Pancreas (tissue), 10 donors: ENCODE data around the gene TMEM212. TPM values are rescaled to one million over a fixed set of nuclear protein-coding genes. Genes with fewer than 3 reads are reported as not detected.
A peak's percentile ranks its signal among the peaks of the same experiment; 100 is the strongest.
"Not testable (repeated sequence)": the region's sequence is repeated elsewhere in the genome, so short reads cannot be mapped to it uniquely, and the experiment has no call there.

Source experiments
- ATAC-seq, 4 donors: fragments of 200-7000 bp; cut with Tn5 transposase; one replicate each; pipeline versions ENCODE4 v1.8.0 to v1.9.1; 2020; ENCODE audit warnings: mild to moderate bottlenecking in 4 of 4, moderate library complexity in 4 of 4
- DNase-seq, 6 donors: peaks; one replicate each; pipeline ENCODE4 v3.0.0-alpha.2; 2020
- FAIRE-seq: peaks from 2 replicates; lab custom pipeline; 2012; peaks lifted over from hg19 to GRCh38; lab: Jason Lieb, UNC
- H3K27ac ChIP-seq, 4 donors: fragments of 200-600 bp; sonication (generic); 1 replicate in 3 of 4; 2 replicates in 1 of 4; pipeline versions ENCODE4 v1.5.0 to v1.8.0; 2020
- H3K27me3 ChIP-seq, 4 donors: fragments of 200-600 bp; one replicate each; pipeline ENCODE4 v1.8.0; 2021
- H3K36me3 ChIP-seq, 3 donors: fragments of 200-600 bp; sonication (generic) in 1 of 3; one replicate each; pipeline versions ENCODE4 v1.5.0 to v1.8.0; 2020 to 2021
- H3K4me1 ChIP-seq, 3 donors: fragments of 200-600 bp; one replicate each; pipeline ENCODE4 v1.8.0; 2021
- H3K4me3 ChIP-seq, 4 donors: fragments of 200-600 bp; sonication (generic) in 2 of 4; one replicate each; pipeline versions ENCODE4 v1.5.0 to v1.8.0; 2020 to 2021
- H3K9me3 ChIP-seq, 4 donors: fragments of 200-600 bp; one replicate each; pipeline ENCODE4 v1.8.0; 2021
- WGBS, 2 donors: extraction: QIAGEN DNeasy Blood & Tissue Kit; methylation state at CpG; one replicate each; pipeline ENCODE4 v1.1.7; 2013; 5-methylcytosine and 5-hydroxymethylcytosine counted together
- intact Hi-C, 3 donors: fragments of 100-400 bp; cut with DNase I; formaldehyde crosslinking; loops; one replicate each; pipeline versions ENCODE4 v1.11.1 to v1.14.2; 2022
- polyA plus RNA-seq, 2 donors: library from polyadenylated mRNA; stranded (reverse); fragments of 200-250 nt; gene quantifications; one replicate each; pipeline ENCODE4 v1.2.3, GENCODE V29; 2013
- total RNA-seq, 6 donors: library from RNA; stranded (reverse); fragmentation: NEBNext Ultra II Directional in 4 of 6; extraction: Animal tissue kit (Norgen Biotek cat#: 25700) in 4 of 6; gene quantifications; one replicate each; pipeline versions ENCODE4 v1.2.1 to v1.2.4, GENCODE V29; 2021 to 2023
- TF ChIP-seq, protein P1 (sequence below), 4 donors: fragments of 200-600 bp; sonication (generic) in 3 of 4; IDR thresholded peaks; one replicate each; pipeline versions ENCODE4 v1.5.0 to v1.8.0; 2021; ENCODE audit warnings: antibody characterized with exemption in 4 of 4
- donor health status: healthy with polysubstance abuse.
- donor health status: DM: no; HTN: no; CAD: no; lungs with moderate emphysema.
- donor health status: DM: no; HTN: no; CAD: no.
- donor health status: control.
- donor health status: control.
- donor health status: Bipolar disorder and iron deficiency.
- donor health status: DM: yes; HTN: yes; CAD: no.
- donor health status: DM: no; HTN: no; CAD: no.
- donor health status: DM: no; HTN: no; CAD: no.
- donor health status: DM: yes; HTN: yes; CAD: no.

TMEM212 gene
- total and polyA plus RNA-seq, 8 donors: not detected

DNA sequence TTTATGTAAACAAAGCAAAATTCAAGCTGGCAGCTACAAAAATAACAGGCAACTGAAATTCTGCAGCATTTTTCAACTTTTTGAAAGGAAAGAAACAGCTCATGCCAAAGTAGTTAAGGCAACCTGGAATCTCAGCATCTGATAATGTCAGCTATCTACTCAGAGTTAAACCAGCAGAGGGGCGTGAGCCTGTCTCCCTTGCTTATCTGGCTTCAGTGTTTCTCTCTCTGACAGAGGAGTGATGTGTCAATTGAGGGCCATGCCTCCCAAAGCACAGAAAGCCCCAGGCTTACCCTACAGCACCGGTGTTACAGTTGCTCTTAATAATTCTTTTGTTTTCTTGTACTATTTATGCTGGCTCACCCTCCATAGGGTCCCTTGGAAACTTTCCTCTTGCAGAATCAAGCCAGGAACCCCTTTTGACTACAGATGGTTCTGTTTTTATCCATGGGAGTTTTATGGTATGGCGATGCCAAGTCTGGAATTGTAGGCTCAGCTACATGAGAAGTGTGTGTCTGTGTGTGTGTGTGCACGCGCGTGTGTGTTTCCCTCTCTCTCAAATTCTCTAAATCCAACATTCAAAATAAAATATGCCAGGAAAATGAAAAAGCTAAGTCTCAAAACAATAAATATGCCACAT is 7.3 kb downstream of the TMEM212 start:
- Histone ChIP-seq H3K27me3 (no peaks in the 10 kb centered on the region), H3K36me3 (no peaks in the 10 kb centered on the region), H3K9me3 (no peaks in the 10 kb centered on the region), H3K27ac (no peak overlapping the region), H3K4me3 (no peak overlapping the region), H3K4me1 (peaks cover 0 to 12% (median 0%) of the 10 kb centered on the region in 3 donors)
- no peak for FAIRE-seq
- DNase-seq: no peak
- no peak for ATAC-seq
- intact Hi-C loops: no loop called here
- TF ChIP-seq, protein P1, sequence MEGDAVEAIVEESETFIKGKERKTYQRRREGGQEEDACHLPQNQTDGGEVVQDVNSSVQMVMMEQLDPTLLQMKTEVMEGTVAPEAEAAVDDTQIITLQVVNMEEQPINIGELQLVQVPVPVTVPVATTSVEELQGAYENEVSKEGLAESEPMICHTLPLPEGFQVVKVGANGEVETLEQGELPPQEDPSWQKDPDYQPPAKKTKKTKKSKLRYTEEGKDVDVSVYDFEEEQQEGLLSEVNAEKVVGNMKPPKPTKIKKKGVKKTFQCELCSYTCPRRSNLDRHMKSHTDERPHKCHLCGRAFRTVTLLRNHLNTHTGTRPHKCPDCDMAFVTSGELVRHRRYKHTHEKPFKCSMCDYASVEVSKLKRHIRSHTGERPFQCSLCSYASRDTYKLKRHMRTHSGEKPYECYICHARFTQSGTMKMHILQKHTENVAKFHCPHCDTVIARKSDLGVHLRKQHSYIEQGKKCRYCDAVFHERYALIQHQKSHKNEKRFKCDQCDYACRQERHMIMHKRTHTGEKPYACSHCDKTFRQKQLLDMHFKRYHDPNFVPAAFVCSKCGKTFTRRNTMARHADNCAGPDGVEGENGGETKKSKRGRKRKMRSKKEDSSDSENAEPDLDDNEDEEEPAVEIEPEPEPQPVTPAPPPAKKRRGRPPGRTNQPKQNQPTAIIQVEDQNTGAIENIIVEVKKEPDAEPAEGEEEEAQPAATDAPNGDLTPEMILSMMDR (IDR thresholded peaks at IDR 0.05): no peak
- WGBS, 2 donors: 86% methylated on average over 6 of the region's 6 CpGs

DNA sequence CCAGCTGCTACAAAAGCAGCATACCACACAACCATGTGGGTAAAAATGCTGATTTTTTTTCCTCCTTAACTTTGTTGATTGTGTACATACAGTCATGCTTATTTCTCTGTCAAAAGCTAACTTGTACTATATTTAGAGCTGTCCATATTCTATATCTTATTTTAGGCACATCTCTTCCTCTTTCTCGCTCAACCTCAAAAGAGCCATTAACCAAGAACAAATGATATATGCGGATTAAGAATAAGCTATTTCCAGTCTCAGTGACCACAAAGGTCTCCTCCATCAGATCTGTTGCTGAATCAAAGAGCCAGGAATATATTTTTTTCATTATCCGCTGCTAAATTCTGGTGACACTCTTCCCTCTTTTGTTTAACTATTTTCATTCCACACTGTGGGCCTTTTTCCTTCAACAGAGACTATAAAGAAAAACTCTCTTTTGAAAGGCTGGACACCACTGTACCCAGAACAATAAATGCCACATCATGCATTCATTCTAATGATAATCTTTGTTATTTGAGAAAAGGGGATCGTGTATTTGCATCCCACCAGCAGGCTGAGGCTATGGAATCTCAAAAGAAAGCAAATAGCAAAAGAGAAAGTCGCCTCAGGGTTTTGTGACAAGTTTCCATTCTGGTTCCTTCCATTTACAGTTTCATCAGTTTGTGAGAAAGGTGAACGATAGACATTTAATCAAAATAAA is 8.0 kb downstream of the TMEM212 start:
- FAIRE-seq (no peak), ATAC-seq (peak in 1 of 4 donors; percentile 7), DNase-seq (no peak)
- intact Hi-C loops: no loop called here
- TF ChIP-seq, protein P1 (IDR thresholded peaks at IDR 0.05): no peak
- H3K36me3 ChIP-seq: no peaks in the 10 kb centered on the region
- H3K27me3 ChIP-seq: no peaks in the 10 kb centered on the region
- peak overlapping the region in 2 of 4 donors; percentile 38 to 39 for H3K27ac ChIP-seq
- 76 to 79% methylated on average over 6 of the region's 6 CpGs for WGBS, 2 donors
- H3K4me3 ChIP-seq: no peak overlapping the region
- H3K9me3 ChIP-seq: no peaks in the 10 kb centered on the region
- H3K4me1 ChIP-seq: peaks cover 0 to 12% (median 0%) of the 10 kb centered on the region in 3 donors

DNA sequence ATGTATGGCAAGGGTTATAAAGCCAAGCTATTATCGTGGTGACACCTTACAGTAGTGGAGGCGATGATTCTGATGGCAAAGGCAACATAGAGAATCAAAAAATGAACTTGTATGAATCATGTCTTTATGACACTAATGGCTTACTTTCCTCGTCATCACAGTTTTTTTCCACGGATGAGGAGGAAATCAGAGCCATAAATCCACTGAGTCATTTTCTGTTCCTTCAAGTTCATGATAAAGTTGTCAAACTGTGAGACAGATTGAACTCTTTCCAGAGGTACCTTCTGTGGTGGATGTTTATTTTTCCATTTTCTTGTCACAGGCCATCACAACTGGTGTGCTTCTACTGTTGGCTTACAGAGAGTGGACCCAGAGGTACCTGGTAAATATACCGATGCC is 8.5 kb downstream of the TMEM212 start:
- peak overlapping the region in 2 of 4 donors; percentile 39 to 45 for H3K27ac ChIP-seq
- H3K4me3 ChIP-seq: no peak overlapping the region
- H3K9me3 ChIP-seq: no peaks in the 10 kb centered on the region
- H3K4me1 ChIP-seq: peaks cover 0 to 12% (median 0%) of the 10 kb centered on the region in 3 donors
- no peak for FAIRE-seq
- peak in 1 of 6 donors; percentile 37 for DNase-seq
- intact Hi-C loops: no loop called here
- no peaks in the 10 kb centered on the region for H3K27me3 ChIP-seq
- H3K36me3 ChIP-seq: no peaks in the 10 kb centered on the region
- peak; percentile 86 to 96 (median 94) for ATAC-seq
- TF ChIP-seq, protein P1 (IDR thresholded peaks at IDR 0.05): no peak
- WGBS, 2 donors: 17 to 19% methylated on average over 5 of the region's 5 CpGs

DNA sequence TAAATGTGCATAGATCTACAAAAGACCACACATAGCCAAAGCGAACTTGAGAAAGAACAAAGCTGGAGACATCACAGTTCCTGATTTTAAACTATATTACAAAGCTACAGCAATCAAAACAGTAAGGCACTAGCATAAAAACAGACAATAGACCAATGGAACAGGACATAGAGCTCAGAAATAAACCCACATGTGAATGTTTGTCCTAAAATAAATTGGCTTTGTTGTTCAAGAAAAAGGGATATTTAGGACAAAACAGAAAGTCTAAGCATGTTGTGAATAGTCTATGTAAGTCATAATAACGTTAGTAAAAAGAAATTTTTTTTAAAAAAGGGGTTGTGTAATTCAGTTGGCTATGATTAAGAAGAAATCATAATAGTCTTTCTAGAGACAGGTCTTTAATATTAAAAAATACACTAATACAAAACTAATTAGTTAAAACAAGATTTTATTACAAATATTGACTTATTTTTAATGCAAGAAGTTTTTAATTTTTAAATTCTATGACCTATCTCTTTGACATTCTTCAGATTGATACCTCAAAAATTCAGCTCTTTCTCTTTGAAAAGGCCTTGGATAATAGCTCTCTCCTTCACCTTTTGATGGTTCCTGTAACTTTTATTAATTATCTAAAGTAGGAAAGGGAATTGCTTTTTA is 11.6 kb downstream of the TMEM212 start:
- peaks cover 0 to 12% (median 0%) of the 10 kb centered on the region in 3 donors for H3K4me1 ChIP-seq
- intact Hi-C loops: no loop called here
- DNase-seq (no peak), FAIRE-seq (no peak), ATAC-seq (no peak)
- H3K27me3 ChIP-seq: no peaks in the 10 kb centered on the region
- H3K36me3 ChIP-seq: no peaks in the 10 kb centered on the region
- H3K9me3 ChIP-seq: no peaks in the 10 kb centered on the region
- H3K4me3 ChIP-seq: no peak overlapping the region
- no peak overlapping the region for H3K27ac ChIP-seq
- 81 to 94% methylated on average over 2 of the region's 2 CpGs for WGBS, 2 donors
- TF ChIP-seq, protein P1 (IDR thresholded peaks at IDR 0.05): no peak

DNA sequence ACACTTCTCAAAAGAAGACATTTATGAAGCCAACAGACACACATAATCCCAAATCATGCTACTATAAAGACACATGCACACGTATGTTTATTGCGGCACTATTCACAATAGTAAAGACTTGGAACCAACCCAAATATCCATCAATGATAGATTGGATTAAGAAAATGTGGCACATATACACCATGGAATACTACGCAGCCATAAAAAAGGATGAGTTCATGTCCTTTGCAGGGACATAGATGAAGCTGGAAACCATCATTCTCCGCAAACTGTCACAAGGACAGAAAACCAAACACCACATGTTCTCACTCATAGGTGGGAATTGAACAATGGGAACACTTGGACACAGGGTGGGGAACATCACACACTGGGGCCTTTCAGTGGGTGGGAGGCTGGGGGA is 15.6 kb downstream of the TMEM212 start:
- H3K4me3 ChIP-seq, H3K27me3 ChIP-seq, intact Hi-C loops, H3K4me1 ChIP-seq, H3K36me3 ChIP-seq, DNase-seq, H3K9me3 ChIP-seq, FAIRE-seq, H3K27ac ChIP-seq, ATAC-seq: not testable (repeated sequence)
- 93 to 100% methylated on average over 4 of the region's 4 CpGs for WGBS, 2 donors
